ENCODE measurements around the gene RHOH.

Gene RHOH

DNA sequence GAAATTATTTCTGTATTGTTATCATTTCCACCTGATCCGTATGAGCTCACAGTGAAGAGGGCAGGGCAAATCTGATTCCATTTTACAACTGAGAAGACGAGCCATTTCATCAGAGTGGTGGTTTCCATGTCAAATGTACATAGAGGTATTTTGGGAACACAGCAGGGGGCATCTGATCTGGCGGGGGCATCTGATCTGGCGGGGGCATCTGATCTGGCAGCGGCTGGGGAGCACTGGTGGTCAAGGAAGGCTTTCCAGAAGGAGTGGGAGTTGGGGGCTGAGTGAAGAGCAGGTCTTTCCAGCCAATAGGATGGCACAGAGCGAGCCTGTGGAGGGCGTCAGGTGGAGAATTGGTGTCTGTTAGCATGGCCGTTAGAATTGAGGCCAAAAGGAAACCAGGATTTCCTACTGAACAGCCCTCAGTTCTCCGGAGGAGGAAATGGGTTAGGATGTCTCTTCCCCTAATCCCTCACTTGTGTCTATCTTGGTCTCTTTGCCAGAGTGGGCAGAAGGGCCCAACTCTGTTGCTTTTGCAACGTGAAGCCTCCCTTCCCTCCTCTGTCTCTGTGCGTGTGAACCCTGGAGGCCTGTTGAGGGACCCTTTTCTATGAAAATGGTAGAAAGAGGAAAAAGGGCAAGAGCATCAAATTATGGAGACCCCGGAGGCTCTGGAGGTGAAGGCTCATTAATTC, 41.3 kb downstream of the RHOH start:
- no peak for DNase-seq

DNA sequence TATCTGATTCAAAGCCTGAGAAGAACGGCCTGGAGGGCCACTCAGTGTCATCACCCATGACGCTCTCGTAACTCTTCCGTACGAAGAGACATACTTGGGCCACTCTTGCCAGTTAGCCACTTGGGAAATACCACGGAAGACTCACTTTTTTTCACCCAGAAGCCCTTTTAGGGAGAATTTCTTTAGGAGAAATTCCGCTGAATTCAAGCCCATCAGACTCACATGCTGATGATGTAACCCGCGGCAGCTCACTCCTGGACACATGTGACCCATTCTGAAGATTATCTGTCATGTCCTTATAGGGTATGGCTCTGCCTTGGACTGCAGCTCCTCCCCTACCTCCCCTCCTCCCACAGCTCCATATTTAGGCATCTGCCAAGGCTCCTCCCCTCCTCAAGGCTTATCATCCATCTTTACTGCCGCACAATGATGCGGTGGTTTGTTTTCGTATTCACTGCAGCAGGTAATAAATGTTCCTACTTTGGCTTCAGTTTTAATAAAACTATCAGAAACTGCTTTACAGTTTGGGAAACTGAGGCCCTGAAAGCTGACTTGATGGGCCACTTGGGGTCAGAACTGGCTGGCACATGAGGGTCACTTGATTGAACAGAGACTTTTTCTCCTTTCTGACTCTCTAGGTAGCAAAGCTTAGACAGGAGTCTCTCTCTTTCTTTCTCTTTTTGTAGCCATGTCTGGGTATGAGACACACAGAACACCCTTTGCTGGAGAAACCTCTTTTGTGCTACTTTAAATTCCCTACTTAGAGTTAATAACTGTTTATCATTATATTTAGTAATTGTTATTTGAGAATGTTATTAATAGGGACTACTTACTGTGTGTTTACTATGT, 42.1 kb downstream of the RHOH start:
- DNase-seq: peak; percentile 90

DNA sequence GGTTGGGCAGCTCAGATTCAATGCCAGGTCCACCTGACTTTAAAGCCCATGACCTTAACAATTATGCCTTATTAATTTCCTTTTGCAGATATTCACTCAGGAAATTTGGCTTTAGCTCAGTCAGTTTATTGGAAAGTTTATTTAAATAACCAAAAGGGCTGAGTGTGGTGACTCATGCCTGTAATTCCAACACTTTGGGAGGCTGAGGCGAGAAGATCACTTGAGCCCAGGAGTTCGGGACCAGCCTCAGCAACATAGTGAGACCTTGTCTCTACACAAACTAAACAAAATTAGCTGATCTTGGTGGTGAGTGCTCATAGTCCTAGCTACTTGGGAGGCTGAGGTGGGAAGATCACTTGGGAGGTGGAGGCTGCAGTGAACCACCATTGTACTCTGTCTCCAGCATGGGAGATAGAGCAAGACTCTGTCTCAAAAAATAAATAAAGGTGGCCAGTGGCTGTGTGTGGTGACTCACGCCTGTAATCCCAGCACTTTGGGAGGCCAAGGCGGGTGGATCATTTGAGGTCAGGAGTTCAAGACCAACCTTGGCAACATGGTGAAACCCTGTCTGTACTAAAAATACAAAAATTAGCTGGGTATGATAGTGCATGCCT, 43.3 kb downstream of the RHOH start:
- no peak for DNase-seq

DNA sequence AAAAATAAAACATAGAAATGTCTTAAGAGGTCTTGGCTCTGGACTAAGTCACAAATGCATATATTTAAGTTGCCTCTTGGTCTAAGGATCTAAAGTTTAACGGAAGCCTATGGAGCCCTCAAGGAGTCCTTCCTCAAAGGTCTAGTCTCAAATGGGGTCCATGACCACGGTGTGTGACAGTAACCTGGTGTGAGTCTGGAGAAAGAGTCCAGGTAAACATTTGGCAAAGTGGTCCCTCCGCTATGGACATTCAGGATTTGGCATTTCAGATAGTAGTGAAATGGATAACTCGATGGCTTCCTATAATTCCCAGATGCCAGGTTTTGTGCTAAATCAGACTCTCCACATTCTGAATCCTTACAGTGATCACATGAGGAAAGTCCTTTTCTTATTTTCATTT, 44.2 kb downstream of the RHOH start:
- no peak for DNase-seq

DNA sequence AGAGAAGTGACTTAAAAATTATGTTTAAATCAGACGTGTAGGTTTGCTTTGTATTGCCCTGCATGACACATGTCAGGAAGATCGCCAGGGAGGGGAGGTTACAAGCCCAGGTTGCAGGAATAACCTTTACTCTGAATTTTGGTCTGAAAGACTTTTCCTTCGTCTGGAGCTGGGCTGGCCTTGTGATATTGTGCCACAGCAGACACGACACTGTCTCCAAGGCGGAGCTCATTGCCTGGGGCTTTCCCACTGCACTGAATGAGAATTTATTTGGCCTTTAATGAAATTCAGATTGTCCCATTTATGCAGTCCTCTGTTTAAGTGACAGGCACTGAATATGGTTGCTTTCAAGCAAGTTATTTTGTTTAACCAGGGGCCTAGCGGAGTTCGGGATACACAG, 45.1 kb downstream of the RHOH start:
- peak; percentile 53 for DNase-seq

DNA sequence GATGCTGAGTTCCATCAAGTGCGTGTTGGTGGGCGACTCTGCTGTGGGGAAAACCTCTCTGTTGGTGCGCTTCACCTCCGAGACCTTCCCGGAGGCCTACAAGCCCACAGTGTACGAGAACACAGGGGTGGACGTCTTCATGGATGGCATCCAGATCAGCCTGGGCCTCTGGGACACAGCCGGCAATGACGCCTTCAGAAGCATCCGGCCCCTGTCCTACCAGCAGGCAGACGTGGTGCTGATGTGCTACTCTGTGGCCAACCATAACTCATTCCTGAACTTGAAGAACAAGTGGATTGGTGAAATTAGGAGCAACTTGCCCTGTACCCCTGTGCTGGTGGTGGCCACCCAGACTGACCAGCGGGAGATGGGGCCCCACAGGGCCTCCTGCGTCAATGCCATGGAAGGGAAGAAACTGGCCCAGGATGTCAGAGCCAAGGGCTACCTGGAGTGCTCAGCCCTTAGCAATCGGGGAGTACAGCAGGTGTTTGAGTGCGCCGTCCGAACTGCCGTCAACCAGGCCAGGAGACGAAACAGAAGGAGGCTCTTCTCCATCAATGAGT, 46.6 kb downstream of the RHOH start:
- no peak for DNase-seq

DNA sequence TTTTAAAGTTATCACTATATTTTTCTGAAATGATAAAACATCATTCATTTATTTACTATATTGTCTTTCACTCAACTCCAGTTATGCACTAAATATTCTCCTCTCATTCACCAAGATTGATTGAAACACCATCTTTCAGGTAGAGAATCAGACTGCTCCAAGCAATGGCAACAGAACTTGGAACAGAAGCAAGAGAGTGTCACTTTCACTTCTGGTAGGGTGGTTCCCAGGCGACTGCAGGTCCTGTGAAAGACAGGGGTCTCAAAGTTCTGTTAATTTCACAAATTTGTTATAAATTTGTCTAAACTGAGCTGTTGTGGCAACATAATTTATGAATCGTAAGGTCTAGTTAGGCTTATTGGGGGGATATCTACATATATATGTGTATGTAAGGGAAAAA, 47.8 kb downstream of the RHOH start:
- no peak for DNase-seq

DNA sequence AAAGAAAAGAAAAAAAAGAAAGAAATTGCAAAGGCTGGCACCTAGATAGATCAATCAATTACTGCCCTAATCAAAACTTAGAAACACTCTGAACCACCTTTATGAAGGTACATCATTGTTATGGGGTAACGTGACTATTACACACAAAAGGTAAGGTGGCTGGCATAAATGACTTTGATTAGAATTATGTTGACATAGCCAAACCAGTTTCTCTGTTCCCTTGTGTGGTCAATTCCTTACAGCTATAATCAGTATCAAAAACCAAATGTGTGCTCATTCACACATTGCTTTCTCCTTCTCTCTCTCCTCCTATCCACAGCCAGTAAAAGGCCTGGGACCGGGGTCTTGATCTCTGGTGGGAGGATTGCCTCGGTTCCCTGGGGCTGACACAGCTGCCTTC, 48.7 kb downstream of the RHOH start:
- no peak for DNase-seq

DNA sequence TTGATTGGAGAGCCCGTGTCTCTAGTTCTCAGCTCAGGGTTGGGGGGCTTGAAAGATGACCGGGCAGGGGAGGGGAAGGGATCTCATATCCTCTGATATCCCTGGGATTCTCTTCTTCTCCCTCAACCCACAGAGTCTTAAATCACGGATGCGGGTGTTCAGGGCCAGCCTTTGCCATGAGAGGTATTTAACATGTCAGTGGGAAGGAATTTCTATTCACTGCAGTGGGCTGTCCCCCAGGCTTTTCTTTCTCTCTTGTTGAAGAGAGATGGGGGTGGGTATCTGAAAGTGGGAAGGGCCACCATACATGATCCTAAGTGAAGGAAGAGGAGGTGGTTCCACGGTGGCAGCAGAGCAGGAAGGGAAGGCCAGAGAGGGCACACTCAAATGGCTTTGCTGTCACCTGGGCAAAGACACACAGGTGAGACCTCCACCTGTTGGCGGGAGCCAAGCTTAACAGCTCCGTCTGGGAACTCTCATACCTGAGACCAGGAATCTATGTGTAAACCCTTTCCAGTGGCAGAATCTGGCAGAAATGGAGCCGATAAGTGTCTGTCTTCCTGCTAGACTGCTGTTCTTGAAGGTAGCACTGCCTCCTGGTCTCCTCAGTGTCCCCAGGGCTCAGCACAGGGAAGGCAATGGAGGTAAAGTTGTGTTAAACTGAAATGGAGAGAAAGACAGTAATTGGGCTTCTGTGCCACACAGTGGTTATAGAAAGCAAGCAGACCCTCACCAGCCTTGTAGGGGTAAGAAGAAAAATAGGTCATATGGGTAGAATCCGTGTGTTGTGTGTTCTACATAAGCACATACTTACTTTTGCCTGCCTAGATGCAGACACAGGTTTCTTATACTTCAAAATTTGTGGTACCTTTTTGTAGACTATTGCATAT, 49.4 kb downstream of the RHOH start:
- DNase-seq: no peak

DNA sequence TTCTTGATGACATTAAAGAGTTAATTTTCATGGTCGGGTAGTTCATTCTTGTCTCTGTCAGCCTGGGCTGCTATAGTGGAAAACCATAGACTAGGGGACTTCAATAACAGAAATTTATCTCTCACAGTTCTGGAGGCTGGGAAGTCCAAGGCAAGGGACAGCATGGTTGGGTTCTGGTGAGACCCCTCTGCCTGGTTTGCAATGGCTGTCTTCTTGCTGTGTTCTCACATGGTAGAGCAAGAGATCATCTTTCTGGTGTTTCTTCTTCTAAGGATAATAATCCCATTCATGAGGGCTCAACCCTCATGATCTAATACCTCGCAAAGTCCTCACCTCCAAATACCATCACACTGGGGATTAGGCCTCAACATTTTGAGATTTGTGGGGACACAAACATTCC, 50.1 kb downstream of the RHOH start:
- no peak for DNase-seq

DNA sequence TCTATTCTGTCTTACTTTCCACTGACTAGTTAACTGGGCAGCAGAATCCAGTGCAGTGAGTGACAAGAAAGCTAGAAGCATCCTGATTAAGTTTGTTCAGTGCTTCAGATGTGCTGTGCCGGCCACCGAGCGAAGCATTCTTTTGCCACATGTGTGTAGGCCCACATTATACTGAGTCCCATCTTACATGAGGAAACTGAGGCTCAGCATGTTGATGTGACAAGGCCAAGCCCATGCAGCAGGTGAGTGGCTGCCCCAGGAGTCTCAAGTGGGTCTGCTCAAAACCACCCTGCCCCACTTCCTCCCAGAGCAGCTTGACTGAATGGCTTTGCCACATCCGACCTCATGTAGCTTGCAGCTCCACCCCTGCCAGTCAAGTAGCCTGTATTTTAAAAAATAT, 50.5 kb downstream of the RHOH start:
- peak; percentile 75 for DNase-seq

DNA sequence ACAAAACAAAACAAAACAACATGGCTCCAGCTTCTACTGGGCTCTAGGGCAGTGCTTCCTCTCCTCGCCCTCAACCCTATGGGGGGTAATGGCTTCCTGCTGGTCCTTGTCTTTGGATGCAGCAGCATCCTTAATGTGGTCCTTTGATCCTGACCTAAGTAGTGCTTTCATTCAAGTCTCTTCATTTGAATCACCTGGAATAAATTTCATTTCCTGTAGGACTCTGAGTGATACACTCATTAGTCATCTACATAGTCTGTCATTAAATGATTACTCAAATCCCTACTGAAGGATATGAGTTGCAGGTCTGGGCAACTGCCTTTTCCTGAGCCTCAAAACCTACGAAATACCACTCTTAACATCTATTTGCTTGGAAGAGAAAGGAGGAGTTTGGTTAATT, 54.5 kb downstream of the RHOH start:
- no peak for DNase-seq

DNA sequence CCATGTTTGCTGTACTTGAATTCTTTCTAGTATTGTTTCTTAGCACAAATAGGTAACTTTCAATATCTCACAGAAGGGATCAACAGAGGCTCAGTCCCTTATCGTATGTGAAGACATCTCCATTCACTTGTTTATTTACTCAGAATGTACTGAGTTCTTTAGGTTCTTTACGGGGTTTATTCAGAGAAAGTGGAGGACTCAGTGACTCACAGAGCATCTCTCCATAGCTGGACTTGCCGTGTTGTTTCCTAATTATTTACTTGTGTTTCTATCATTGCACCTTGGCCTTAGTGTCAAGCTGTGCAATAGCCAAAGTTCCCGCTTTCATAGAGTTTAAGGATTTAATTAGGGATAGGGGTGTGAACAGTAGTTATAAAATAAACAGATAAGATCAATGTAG, 57.1 kb downstream of the RHOH start:
- DNase-seq: no peak

DNA sequence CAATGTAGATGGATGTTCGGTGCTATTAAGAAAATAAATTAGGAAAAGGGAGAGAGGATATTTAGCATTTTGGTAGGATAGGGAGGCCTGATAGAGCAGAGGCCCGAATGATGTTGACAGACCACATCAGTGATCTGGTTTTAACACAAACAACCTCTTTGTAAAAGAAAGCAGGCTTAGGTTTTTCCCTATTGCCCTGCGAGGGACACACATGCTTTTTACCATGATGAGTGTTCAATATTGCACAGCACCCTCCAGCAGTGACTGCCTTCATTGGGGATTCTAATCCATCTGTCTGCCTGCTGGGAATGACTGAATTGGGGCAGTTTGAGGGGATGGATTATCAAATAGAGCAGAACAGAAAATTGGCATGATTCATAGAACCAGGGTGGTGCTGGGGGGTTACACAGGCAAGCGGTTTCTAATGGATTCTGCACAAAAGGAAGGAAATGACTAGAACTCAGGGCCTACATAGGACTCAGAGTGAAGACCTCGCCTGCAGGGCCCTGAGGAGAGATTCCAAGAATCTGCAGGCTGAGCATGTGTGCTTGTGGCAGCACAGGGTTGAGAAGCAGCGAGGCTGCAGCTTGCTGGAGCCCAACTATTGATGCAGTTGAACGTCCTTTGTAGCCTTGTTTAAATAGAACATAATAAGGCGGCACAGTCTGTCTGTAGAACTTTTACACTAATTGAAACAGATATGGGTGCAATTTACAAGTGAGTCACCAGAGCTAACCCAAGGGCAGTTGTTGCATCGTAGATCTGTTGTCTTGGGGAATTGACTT, 58.0 kb downstream of the RHOH start:
- no peak for DNase-seq

DNA sequence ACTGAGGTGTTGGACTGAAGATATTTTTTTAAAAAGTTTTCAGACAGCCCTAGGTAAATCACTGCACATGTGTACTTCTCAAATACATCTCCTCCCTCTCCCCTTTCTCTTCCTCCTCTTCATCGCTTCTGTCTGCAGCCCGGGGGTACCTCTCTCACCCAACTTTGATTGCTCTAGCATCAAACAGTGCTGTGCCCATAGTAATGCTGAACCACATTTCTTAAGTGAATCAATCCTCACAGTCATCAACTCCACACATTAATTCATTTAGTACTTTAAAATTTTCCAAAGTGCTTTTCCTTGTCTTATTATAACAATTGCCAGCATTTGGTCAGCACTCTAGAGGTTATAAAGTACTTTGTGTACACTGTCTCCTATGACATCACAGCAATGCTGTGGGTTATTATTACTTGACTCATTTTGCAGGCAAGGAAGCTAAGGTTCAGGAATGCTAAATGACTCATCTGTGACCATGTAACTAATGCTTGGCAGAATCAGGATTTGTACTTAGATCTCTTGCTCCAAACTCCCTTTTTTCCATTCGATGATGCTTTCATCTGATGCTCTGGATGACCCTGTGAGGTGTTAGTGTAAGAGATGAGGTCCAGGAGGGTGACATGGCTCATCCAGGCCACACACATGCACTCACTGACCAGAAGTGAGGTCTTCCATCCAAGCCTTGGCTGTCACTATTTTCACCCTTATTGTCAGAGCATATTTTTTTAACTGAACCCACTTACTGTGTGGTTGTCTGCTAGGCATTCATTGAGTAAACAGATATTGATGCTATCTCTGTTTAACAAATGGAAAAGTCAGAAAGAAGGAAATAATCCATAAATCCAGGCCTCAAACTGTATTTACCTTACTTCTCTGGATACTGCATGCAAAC, 58.8 kb downstream of the RHOH start:
- no peak for DNase-seq

DNA sequence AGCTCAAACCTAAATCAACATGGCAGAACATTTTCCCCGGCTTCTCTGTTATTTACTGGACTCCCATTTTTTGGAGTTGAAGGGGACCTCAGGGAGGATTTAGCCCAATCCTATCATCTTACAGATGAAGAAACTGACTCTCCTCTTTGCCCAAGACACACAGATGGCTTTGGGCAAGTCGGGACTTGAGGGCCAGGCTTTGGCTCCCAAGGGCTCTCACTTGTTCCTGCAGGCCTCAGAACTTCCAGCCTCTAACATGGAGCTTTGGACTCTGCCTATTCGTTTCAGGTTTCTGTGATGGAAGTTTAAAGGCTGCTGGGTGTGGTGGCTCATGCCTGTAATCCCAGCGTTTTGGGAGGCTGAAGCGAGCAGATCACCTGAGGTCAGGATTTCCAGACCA, 59.5 kb downstream of the RHOH start:
- DNase-seq: no peak

DNA sequence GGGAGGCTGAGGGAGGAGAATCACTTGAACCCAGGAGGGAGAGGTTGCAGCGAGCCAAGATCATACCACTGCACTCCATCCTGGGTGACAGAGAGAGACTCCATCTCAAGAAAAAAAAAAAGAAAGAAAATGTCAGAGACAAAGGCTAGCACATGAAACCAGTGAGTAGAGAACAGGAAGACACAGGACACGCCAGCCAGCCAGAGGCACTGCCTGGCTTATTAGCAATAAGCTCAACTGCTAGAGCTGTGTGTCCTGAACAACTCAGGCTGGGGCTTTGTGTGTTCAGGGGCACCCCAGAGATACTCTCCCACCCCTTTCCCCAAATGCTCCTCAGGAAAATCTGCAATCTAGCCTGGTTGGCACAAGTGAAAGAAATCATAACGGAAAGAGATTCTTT, 60.0 kb downstream of the RHOH start:
- no peak for DNase-seq

DNA sequence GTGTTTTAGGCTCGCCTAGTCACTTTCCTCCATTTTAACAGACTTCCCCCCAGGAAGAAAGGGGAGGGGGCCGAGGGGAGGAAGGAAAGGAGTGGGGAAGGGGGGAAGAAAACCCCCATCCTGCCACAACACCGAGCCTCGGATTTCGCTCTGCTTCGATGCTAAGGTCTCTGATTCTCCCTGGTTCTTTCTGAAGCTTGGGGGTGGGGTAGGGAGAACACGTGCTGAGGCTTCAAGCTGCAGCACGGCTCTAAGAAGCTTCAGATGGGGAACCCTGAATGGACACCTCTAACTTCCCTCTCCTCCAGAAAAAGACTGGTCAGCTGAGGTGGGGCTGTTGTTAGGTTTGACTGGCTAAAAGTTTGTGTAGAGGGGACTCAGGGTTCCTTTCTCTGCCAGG, 61.8 kb downstream of the RHOH start:
- no peak for DNase-seq

DNA sequence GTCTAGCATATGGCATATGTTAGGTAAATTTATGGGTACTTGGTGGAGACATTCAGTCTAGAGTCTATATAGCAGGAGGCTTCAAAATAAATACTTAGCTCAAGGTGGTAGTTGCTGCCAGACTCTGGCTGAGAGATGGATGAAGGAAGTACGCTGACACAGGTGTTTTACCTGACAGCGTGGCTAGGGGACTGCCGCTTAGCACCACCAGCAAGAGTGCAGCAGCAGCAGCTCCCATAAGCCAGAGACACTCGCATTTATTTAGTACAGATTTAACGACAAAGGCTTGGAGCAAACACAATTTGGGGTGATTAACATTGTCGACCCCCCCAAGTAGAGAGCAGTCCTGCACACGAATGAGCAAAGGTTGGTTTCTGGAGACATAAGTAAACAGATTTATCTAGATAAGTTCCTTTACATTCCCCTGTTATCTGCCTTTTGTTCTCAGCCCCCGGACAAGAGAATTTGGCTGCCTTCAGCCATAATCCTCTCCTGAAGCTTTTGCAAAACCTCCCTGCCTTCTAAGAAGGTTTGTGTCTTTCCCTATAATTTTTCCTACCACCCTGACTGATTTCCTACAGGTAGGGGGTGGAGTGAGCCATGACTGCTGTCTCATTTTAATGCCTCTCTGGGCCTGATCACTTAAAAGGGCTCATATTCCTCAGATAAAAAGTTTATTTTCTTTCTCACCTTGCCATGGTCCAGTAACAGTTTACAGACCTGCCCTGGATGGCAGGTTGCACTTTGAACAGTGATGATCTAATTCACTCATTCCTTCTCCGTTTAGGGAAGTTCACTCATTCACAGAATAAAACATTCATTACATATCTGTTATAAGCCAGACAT, 64.6 kb downstream of the RHOH start:
- DNase-seq: no peak

DNA sequence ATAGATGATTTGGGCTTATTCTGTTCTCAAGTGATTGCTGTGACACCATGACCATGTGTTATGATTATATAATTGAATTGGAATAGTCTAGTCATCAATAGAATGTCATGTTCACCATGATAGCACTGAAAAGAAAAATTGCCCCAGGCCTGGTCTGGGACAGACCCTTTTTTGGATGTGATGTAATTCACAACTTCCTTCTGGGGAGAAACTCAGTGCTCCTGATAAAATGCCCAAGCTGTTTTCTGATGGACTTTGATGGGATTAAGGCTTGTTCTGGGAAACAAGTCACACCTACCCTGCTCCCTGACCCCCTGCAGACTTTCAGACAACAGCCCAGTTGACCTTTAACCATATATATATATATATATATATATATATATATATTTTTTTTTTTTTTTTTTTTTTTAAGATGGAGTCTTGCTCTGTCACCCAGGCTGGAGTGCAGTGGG, 65.3 kb downstream of the RHOH start:
- DNase-seq: no peak

Data from central memory CD4-positive, alpha-beta T cell (primary cell).